H1 (cell line): ENCODE data around the gene ACOT11. TPM values are rescaled to one million over a fixed set of nuclear protein-coding genes. Genes with fewer than 3 reads are reported as not detected.

Experiments used
- CTCF ChIA-PET: fragments of 300-600 bp; sonication (Branson Sonifier 250); formaldehyde crosslinking; loops from one replicate; lab custom pipeline; 2021; ENCODE audit not compliant: partially characterized antibody; lab: Charles Lee
- POLR2A ChIA-PET: fragments of 300-600 bp; sonication (Branson Sonifier 250); formaldehyde crosslinking; loops from one replicate; lab custom pipeline; 2021; ENCODE audit warnings: inconsistent platforms; ENCODE audit not compliant: partially characterized antibody; lab: Charles Lee
- DNase-seq, 2 experiments: peaks; one replicate each; pipeline versions ENCODE4 v3.0.0 to v3.0.0-alpha.2; 2010 to 2022; ENCODE audit warnings: low spot score in 2 of 2, low read depth in 1 of 2, mixed read lengths in 1 of 2
- FAIRE-seq: peaks from 2 replicates; lab custom pipeline; 2011; peaks lifted over from hg19 to GRCh38; lab: Jason Lieb, UNC
- H2AFZ ChIP-seq: 2 replicates; pipeline ENCODE4 v1.8.1; 2012; ENCODE audit warnings: low read length, inconsistent platforms
- H2AK5ac ChIP-seq: 2 replicates; pipeline ENCODE4 v1.6.1; 2013; ENCODE audit warnings: low read depth, low read length
- H2BK120ac ChIP-seq: replicated peaks from 2 replicates; pipeline ENCODE3; 2013; ENCODE audit warnings: low read depth, low read length, inconsistent platforms
- H2BK12ac ChIP-seq: 2 replicates; pipeline ENCODE4 v1.6.1; 2013; ENCODE audit warnings: low read depth, low read length
- H2BK15ac ChIP-seq: 2 replicates; pipeline ENCODE4 v1.6.1; 2013; ENCODE audit warnings: low read length
- H2BK20ac ChIP-seq: 2 replicates; pipeline ENCODE4 v1.6.1; 2013; ENCODE audit warnings: low read length
- H2BK5ac ChIP-seq: 2 replicates; pipeline ENCODE4 v1.6.1; 2013; ENCODE audit warnings: low read depth, low read length
- H3K14ac ChIP-seq: 2 replicates; pipeline ENCODE4 v1.6.1; 2013; ENCODE audit warnings: inconsistent platforms; ENCODE audit not compliant: insufficient read length
- H3K18ac ChIP-seq: 2 replicates; pipeline ENCODE4 v1.6.1; 2013; ENCODE audit warnings: low read length; ENCODE audit errors: extremely low read depth
- H3K23ac ChIP-seq: 2 replicates; pipeline ENCODE4 v1.6.1; 2013; ENCODE audit warnings: inconsistent platforms; ENCODE audit not compliant: insufficient read length
- H3K23me2 ChIP-seq: 2 replicates; pipeline ENCODE4 v1.6.1; 2013; ENCODE audit warnings: low read depth, low read length
- H3K27ac ChIP-seq: 2 replicates; pipeline ENCODE4 v1.6.1; 2011; ENCODE audit warnings: low read depth, low read length, inconsistent platforms
- H3K27me3 ChIP-seq, 4 experiments: replicated peaks in 1 of 4; 1 replicate in 1 of 4; 2 replicates in 3 of 4; pipeline versions ENCODE4 v1.6.1 to v1.8.1; 2011 to 2013; ENCODE audit warnings: low read length in 3 of 4, mild to moderate bottlenecking in 3 of 4, inconsistent platforms in 2 of 4, mixed read lengths in 2 of 4, moderate library complexity in 1 of 4; ENCODE audit not compliant: control insufficient read depth in 3 of 4, insufficient read depth in 3 of 4; ENCODE audit errors: extremely low read depth in 1 of 4
- H3K36me3 ChIP-seq, 4 experiments: 2 replicates each; pipeline versions ENCODE4 v1.6.1 to v1.8.1; 2011 to 2013; ENCODE audit warnings: mild to moderate bottlenecking in 4 of 4, low read length in 3 of 4, moderate library complexity in 2 of 4, control low read depth in 1 of 4, inconsistent platforms in 1 of 4; ENCODE audit not compliant: insufficient read depth in 4 of 4, control insufficient read depth in 2 of 4
- H3K4ac ChIP-seq: replicated peaks from 2 replicates; pipeline ENCODE3; 2013; ENCODE audit warnings: low read length, low read depth, mixed read lengths, inconsistent platforms; ENCODE audit not compliant: insufficient read length
- H3K4me1 ChIP-seq, 4 experiments: replicated peaks in 1 of 4; 1 replicate in 1 of 4; 2 replicates in 3 of 4; pipeline versions ENCODE4 v1.6.1 to v1.8.1; 2011 to 2013; ENCODE audit warnings: low read length in 3 of 4, inconsistent platforms in 2 of 4, mixed read lengths in 1 of 4; ENCODE audit not compliant: insufficient read depth in 4 of 4, control insufficient read depth in 3 of 4
- H3K4me2 ChIP-seq, 2 experiments: 2 replicates each; pipeline versions ENCODE4 v1.6.1 to v1.8.1; 2011 to 2013; ENCODE audit warnings: low read depth in 2 of 2, low read length in 2 of 2, control low read depth in 1 of 2, inconsistent platforms in 1 of 2, mild to moderate bottlenecking in 1 of 2; ENCODE audit not compliant: insufficient read depth in 1 of 2
- H3K4me3 ChIP-seq, 4 experiments: fragments of 200-600, 300-600 bp in 1 of 4; sonication (generic), shearing (Covaris generic), sonication (Bioruptor Twin) in 1 of 4; 2 replicates each; pipeline versions ENCODE4 v1.5.1 to v1.8.1; 2011 to 2016; ENCODE audit warnings: low read length in 4 of 4, low read depth in 3 of 4, control low read depth in 2 of 4, inconsistent platforms in 2 of 4, mild to moderate bottlenecking in 2 of 4, mixed read lengths in 1 of 4, moderate library complexity in 1 of 4; ENCODE audit not compliant: insufficient read depth in 2 of 4; ENCODE audit errors: extremely low read depth in 1 of 4
- H3K56ac ChIP-seq: replicated peaks from 2 replicates; pipeline ENCODE3; 2013; ENCODE audit warnings: low read depth, mild to moderate bottlenecking, mixed read lengths, low read length, inconsistent platforms; ENCODE audit not compliant: insufficient read length
- H3K79me1 ChIP-seq: 2 replicates; pipeline ENCODE4 v1.6.1; 2013; ENCODE audit warnings: low read depth, low read length, control low read depth
- H3K79me2 ChIP-seq, 2 experiments: 2 replicates each; pipeline versions ENCODE4 v1.6.1 to v1.8.1; 2012 to 2013; ENCODE audit warnings: low read length in 2 of 2, mild to moderate bottlenecking in 2 of 2, inconsistent platforms in 1 of 2; ENCODE audit not compliant: insufficient read depth in 2 of 2, control insufficient read depth in 1 of 2
- H3K9ac ChIP-seq, 4 experiments: replicated peaks in 1 of 4; 1 replicate in 1 of 4; 2 replicates in 3 of 4; pipeline versions ENCODE4 v1.6.1 to v1.8.1; 2011 to 2013; ENCODE audit warnings: low read depth in 3 of 4, low read length in 3 of 4, control low read depth in 2 of 4, mild to moderate bottlenecking in 2 of 4, moderate library complexity in 2 of 4, inconsistent platforms in 1 of 4; ENCODE audit errors: extremely low read depth in 1 of 4
- H3K9me3 ChIP-seq, 2 experiments: 2 replicates each; pipeline versions ENCODE4 v1.6.1 to v1.8.1; 2012 to 2013; ENCODE audit warnings: mild to moderate bottlenecking in 2 of 2, moderate library complexity in 2 of 2, control low read depth in 1 of 2, inconsistent platforms in 1 of 2, low read depth in 1 of 2, low read length in 1 of 2, mixed read lengths in 1 of 2; ENCODE audit not compliant: insufficient read depth in 2 of 2
- H4K20me1 ChIP-seq, 2 experiments: replicated peaks in 1 of 2; 2 replicates each; pipeline versions ENCODE3 to v1.8.1; 2011 to 2013; ENCODE audit warnings: inconsistent platforms in 2 of 2, low read length in 2 of 2, mild to moderate bottlenecking in 1 of 2; ENCODE audit not compliant: insufficient read depth in 2 of 2, control insufficient read depth in 1 of 2
- H4K5ac ChIP-seq: 2 replicates; pipeline ENCODE4 v1.6.1; 2013; ENCODE audit warnings: low read length, low read depth, mixed read lengths, inconsistent platforms; ENCODE audit not compliant: insufficient read length
- H4K8ac ChIP-seq: 2 replicates; pipeline ENCODE4 v1.8.0; 2013; ENCODE audit warnings: mild to moderate bottlenecking, moderate library complexity, low read length, inconsistent platforms; ENCODE audit not compliant: insufficient read depth; ENCODE audit errors: extremely low read depth
- H4K91ac ChIP-seq: replicated peaks from 2 replicates; pipeline ENCODE3; 2013; ENCODE audit warnings: low read length, mixed read lengths, inconsistent platforms; ENCODE audit not compliant: insufficient read length
- BRCA1 ChIP-seq: IDR thresholded peaks from 2 replicates; pipeline ENCODE4 v1.6.1; 2012; ENCODE audit warnings: low read depth, low read length, improper control_type of control experiment
- CHD2 ChIP-seq: IDR thresholded peaks from 2 replicates; pipeline ENCODE4 v1.6.1; 2012; ENCODE audit warnings: low read length, improper control_type of control experiment
- EGR1 ChIP-seq: IDR thresholded peaks from 2 replicates; pipeline ENCODE4 v1.6.1; 2011; ENCODE audit warnings: low read depth, low read length, borderline replicate concordance
- PHF8 ChIP-seq: fragments of 200-600 bp; sonication (generic); conservative IDR thresholded peaks from 2 replicates; pipeline ENCODE4 v1.7.1; 2012; ENCODE audit warnings: low read depth, mild to moderate bottlenecking, inconsistent platforms, low read length, moderate library complexity
- SP1 ChIP-seq: IDR thresholded peaks from 2 replicates; pipeline ENCODE4 v1.6.1; 2011; ENCODE audit warnings: low read depth, low read length
- TAF1 ChIP-seq: IDR thresholded peaks from 2 replicates; pipeline ENCODE4 v1.6.1; 2011; ENCODE audit warnings: mild to moderate bottlenecking, low read depth, low read length
- TCF12 ChIP-seq: IDR thresholded peaks from 2 replicates; pipeline ENCODE4 v1.6.1; 2011; ENCODE audit warnings: low read depth, mild to moderate bottlenecking, low read length
- WGBS, 2 experiments: shearing (Covaris generic) in 1 of 2; methylation state at CpG; one replicate each; pipeline versions ENCODE4 v1.1.6 to v1.1.7; 2013 to 2015; ENCODE audit warnings: low lambda C conversion rate in 2 of 2, mixed read lengths in 2 of 2, inconsistent platforms in 1 of 2, low coverage in 1 of 2, missing lambda C conversion rate in 1 of 2; ENCODE audit not compliant: insufficient replicate concordance in 2 of 2, insufficient coverage in 1 of 2, insufficient read length in 1 of 2; ENCODE audit errors: extremely low coverage in 1 of 2, missing lambda C conversion rate in 1 of 2; 5-methylcytosine and 5-hydroxymethylcytosine counted together
- polyA plus RNA-seq, 7 experiments: library from polyadenylated mRNA; depleted of rRNA in 3 of 7; stranded (reverse) in 5 of 7; unstranded in 2 of 7; fragments of >200 nt in 5 of 7; fragments of 200-250 nt in 2 of 7; gene quantifications; 1 replicate in 5 of 7; 2 replicates in 1 of 7; 4 replicates in 1 of 7; pipeline versions ENCODE4 v1.2.1 to v1.2.3, GENCODE V29; 2011 to 2013; ENCODE audit warnings: missing spikeins in 2 of 7, mixed read lengths in 2 of 7
- total RNA-seq: library from RNA; stranded (reverse); fragmentation: NEBNext Ultra II Directional; extraction: Animal tissue kit (Norgen Biotek cat#: 25700); gene quantifications from 2 replicates; pipeline ENCODE4 v1.2.1, GENCODE V29; 2021

Gene ACOT11
- total and polyA plus RNA-seq, 2 of the 8 experiments (the other 6 are each of a cell fraction or from before 2014, with no cell fraction given), result 3.8 to 4.5 TPM

DNA sequence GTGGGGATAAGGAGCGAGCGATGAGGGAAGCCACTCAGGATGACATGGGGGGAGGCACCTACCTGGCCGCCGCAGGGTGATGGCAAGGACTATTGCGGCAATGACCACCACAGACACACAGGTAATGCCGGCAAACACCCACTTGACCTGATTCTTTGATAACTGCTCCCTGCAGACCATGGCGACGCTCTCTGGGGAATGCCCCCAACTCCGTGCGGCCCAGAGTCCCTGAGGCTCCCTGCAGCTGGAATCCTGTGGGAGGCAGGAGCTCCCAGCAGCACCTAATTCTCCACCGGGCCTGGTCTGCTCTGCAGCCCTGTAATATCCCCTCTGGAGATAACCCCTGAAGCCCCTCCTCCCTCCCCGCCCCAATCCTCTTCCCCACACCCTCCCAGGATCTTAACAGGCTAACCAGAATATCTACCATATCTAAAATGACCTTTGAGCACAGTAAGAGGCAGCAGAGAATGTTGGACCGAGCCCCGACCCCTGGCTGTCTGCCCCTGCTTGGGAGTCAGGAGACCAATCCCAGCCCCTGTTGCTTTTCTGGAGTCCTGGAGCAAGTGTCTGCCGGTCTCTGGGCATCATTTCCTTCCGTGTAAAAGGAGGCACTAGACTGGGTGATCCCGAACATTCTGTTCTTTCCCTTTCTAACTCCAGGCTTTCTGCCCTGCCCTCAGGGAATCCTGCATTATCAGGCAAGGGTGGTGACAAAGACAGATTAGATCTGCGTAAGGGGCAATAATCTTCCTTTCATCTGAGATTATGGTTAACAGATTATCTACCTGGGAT lies 75.4 kb downstream of the ACOT11 start, which contains the start of gene FAM151A:
Gene FAM151A (minus strand): TSS at position 310 of the 792 bp plus-strand sequence. CDS start 130 bp downstream, at position 180.
- no peak within 1 kb of the TSS for H3K9ac ChIP-seq
- no peaks in the 10 kb centered on the region for H3K23me2 ChIP-seq
- no peaks in the 10 kb centered on the region for H3K9me3 ChIP-seq
- WGBS, 2 experiments, result 86% methylated on average over 17 of the region's 18 CpGs; no CpG with 5 or more reads in 1 of the 2 experiments
- H3K36me3 ChIP-seq, result no peaks in the 10 kb centered on the region
- H3K14ac ChIP-seq, result no peak within 1 kb of the TSS
- peaks cover 0 to 4% (median 2%) of the 10 kb centered on the region in 4 experiments; a peak in 4 of 7 replicates for H3K4me1 ChIP-seq
- no peak within 1 kb of the TSS for H4K91ac ChIP-seq
- no peak within 1 kb of the TSS for H2AK5ac ChIP-seq
- no peak within 1 kb of the TSS for H2AFZ ChIP-seq
- H3K27ac ChIP-seq, result no peak within 1 kb of the TSS
- H2BK120ac ChIP-seq, result no peak within 1 kb of the TSS
- no peak within 1 kb of the TSS for H2BK15ac ChIP-seq
- H3K27me3 ChIP-seq, result no peaks in the 10 kb centered on the region; a peak in 1 of 7 replicates
- DNase-seq (no peak), FAIRE-seq (no peak)
- H2BK5ac ChIP-seq, result no peak within 1 kb of the TSS
- no peak within 1 kb of the TSS for H3K4me3 ChIP-seq
- POLR2A ChIA-PET, result interaction anchor here (1.2 kb wide), 1 partner anchor 58 kb away, joined by 3 read pairs; no protein-coding TSS in a partner anchor
- no peaks in the 10 kb centered on the region for H3K79me2 ChIP-seq
- H4K20me1 ChIP-seq, result no peaks in the 10 kb centered on the region
- CTCF ChIA-PET, result interaction anchor here (0.6 to 0.7 kb wide), 2 partner anchors 58 to 168 kb away, joined by 3 read pairs; no protein-coding TSS in a partner anchor
- no peak within 1 kb of the TSS for H2BK12ac ChIP-seq
- H2BK20ac ChIP-seq, result no peak within 1 kb of the TSS
- no peak within 1 kb of the TSS for H4K5ac ChIP-seq
- H3K4ac ChIP-seq, result no peak within 1 kb of the TSS
- no peak within 1 kb of the TSS for H3K23ac ChIP-seq
- no peak within 1 kb of the TSS for H3K18ac ChIP-seq
- H3K4me2 ChIP-seq, result no peak within 1 kb of the TSS
- no peak within 1 kb of the TSS for H3K56ac ChIP-seq
- no peak within 1 kb of the TSS for H4K8ac ChIP-seq
- no peaks in the 10 kb centered on the region for H3K79me1 ChIP-seq
- TF ChIP-seq TCF12 (no peak), SP1 (no peak), CHD2 (no peak), PHF8 (no peak), BRCA1 (no peak), EGR1 (no peak), TAF1 (no peak)
